Measurements from ENCODE around the gene KCNK13.

The KCNK13 gene

GRCh38 chr14:90137807-90138206 is 76.0 kb downstream of the KCNK13 start:
- no peak for DNase-seq (ENCODE audit: low spot score)

GRCh38 chr14:90139199-90139598 is 77.4 kb downstream of the KCNK13 start:
- in situ Hi-C loops (cut with MboI; ENCODE audit: low sequenced_read_pairs, unreplicated experiment) = no loop called here
- no peak for DNase-seq (ENCODE audit: low spot score)
- no peak for TF ChIP-seq CTCF (IDR thresholded peaks at IDR 0.05; ENCODE audit: borderline replicate concordance, control extremely low read depth, extremely low read depth, insufficient read depth, missing control alignments)

More at GRCh38 chr14:90137807-90138206, 76.0 kb downstream of the KCNK13 start:
- no peak for TF ChIP-seq CTCF (IDR thresholded peaks at IDR 0.05; ENCODE audit: borderline replicate concordance, control extremely low read depth, extremely low read depth, insufficient read depth, missing control alignments)
- in situ Hi-C loops (cut with MboI; ENCODE audit: low sequenced_read_pairs, unreplicated experiment) = no loop called here

GRCh38 chr14:90140298-90140955 is 78.6 kb downstream of the KCNK13 start:
- in situ Hi-C loops (cut with MboI; ENCODE audit: low sequenced_read_pairs, unreplicated experiment) = no loop called here
- no peak for TF ChIP-seq CTCF (IDR thresholded peaks at IDR 0.05; ENCODE audit: borderline replicate concordance, control extremely low read depth, extremely low read depth, insufficient read depth, missing control alignments)
- DNase-seq (ENCODE audit: low spot score) = no peak

GRCh38 chr14:90140956-90141316 is 79.1 kb downstream of the KCNK13 start:
- no peak for TF ChIP-seq CTCF (IDR thresholded peaks at IDR 0.05; ENCODE audit: borderline replicate concordance, control extremely low read depth, extremely low read depth, insufficient read depth, missing control alignments)
- in situ Hi-C loops (cut with MboI; ENCODE audit: low sequenced_read_pairs, unreplicated experiment) = no loop called here
- DNase-seq (ENCODE audit: low spot score) = no peak

- TF ChIP-seq CTCF (IDR thresholded peaks at IDR 0.05; ENCODE audit: borderline replicate concordance, control extremely low read depth, extremely low read depth, insufficient read depth, missing control alignments) = no peak
- in situ Hi-C loops (cut with MboI; ENCODE audit: low sequenced_read_pairs, unreplicated experiment) = no loop called here
- DNase-seq (ENCODE audit: low spot score) = no peak
These were observed 91.6 kb downstream of the KCNK13 start for GRCh38 chr14:90153429-90153828.

GRCh38 chr14:90154110-90154509 is 92.3 kb downstream of the KCNK13 start:
- in situ Hi-C loops (cut with MboI; ENCODE audit: low sequenced_read_pairs, unreplicated experiment) = no loop called here

More at GRCh38 chr14:90154110-90154509, 92.3 kb downstream of the KCNK13 start:
- TF ChIP-seq CTCF (IDR thresholded peaks at IDR 0.05; ENCODE audit: borderline replicate concordance, control extremely low read depth, extremely low read depth, insufficient read depth, missing control alignments) = no peak
- DNase-seq (ENCODE audit: low spot score) = no peak
